NCI-H774 (cell line): Measurements from ENCODE around the gene MRM1.

ENCODE experiments used
- DNase-seq: peaks from one replicate; lab custom pipeline; 2025; lab: John Stamatoyannopoulos, UW

MRM1 gene

DNA sequence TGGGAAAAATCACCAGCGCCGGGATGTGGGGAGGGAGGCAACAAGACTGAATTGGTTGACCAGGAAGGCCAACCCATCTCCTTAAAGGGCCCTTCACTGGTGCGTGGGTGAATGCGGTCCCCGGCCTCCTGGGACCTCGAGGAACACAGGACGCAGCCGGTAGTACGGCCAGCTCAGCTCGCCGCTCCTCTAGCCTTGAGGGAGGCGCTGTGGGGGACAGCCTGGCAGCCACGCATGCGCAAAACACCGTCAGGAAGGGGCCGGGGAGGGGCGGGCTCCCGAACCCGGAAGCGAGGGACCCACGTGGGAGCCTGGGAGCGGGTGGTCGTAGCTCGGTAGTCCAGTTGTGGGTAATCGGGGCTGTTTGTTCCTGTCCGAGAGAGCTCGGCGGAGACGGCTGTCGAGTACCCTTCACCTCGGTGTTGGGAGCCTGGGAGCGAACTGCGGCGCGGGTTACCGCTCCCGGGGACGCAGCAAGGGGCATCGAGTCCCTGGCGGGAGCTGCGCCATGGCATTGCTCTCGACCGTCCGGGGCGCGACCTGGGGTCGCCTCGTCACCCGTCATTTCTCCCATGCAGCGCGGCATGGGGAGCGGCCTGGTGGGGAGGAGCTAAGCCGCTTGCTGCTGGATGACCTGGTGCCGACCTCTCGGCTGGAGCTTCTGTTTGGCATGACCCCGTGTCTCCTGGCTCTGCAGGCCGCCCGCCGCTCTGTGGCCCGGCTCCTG is at the start of gene MRM1:
MRM1 (plus strand) TSS at position 281 of the 727 bp plus-strand sequence; CDS start at position 509, 228 bp downstream.
- DNase-seq, result peak; percentile 96

- no peak for DNase-seq
Observed at GRCh38 chr17:36553459-36553858, 47.9 kb upstream of the MRM1 start.

DNA sequence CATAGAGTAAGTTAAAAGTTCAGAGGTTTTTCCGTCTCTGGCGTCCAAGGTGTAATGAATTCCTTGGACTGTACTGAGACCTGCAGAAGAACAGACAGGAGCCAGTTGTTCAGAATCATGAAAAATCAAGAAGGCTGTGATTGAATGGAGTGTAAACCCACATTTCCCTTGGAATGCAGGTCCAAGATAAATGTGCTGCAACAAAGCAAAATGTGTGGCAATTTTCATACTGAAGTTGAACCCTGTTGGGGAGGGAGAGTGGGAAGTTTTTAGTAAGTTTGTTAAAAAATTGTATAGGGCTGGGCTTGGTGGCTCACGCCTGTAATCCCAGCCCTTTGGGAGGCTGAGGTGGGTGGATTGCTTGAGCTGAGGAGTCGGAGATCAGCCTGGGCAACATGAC is 35.3 kb upstream of the MRM1 start:
- no peak for DNase-seq

DNA sequence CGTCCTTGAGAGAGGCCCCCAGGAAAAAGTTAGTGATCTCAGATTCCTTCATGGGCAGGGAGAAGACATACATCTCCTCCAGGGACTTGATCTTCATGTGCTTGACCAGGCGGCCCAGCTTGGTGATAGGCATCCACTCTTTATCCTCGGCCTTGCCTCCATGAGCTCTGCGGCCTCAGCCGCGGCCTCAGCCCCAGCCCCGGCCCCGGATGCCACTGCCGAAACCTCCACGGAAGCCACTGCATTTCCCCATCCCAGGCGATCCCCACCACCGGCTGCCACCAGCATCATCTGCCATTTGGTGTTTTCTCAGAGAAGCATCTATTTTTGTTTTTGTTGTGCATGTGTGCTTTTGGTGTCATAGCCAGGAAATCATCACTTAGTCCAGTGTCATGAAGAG is 26.4 kb upstream of the MRM1 start:
- DNase-seq, result no peak

DNA sequence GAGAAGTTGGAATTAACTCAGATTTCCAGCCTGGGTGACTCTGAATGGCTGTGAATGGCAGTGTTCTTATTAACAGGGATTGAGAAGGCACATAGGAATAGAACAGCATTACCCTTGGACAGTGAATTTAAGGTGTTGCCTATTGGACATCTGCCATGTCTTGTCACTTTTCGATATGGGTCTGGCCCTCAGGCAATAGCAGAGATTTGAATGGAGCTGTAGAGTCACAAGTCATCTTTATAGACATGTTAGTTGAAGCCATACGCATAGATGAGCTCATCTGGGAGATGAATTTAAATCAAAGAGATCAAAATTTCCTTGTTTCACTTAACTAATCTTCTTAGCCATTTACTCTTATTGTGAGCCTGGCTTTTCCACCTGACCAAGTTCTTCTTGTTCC is 24.6 kb upstream of the MRM1 start:
- DNase-seq, result no peak

DNA sequence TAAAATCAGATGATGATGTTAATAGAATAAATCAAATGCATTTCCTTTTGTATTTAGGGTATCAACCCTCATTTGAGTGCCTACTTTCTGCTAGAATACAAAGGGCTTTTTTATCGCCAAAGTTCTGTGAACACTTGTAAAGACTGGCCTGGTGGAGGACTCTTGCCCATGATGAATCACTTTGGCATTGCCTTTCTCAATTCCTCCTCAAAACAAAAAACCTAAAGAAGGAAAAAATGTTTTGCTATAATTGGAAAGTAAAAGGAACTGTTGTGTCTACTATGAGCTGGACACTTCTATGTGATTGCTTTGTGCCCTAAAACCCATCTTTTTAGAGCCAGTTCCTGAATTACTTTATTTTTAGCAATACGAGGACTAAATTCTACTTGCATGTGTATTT is 22.7 kb upstream of the MRM1 start:
- no peak for DNase-seq

GRCh38 chr17:36583787-36584186 is 17.6 kb upstream of the MRM1 start:
- DNase-seq, result no peak

DNA sequence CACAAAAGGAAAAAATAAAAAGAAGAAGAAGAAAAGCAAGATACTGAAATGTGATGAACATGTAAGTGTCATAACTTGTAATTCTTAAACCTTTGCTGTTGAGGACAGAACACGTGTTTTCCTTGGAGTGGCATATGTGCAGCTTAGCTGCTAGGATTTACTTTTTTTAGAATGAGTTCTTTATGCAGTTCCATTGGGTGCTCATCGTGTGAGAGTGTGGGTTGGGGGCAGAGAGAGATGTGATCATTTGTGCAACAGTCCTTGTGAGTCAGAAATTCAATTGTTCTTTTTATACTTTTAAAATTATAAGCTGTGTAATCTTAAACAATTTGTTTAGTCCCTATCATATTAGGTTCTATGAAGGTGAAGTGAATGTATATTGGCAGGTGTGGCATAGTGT is 15.2 kb upstream of the MRM1 start:
- no peak for DNase-seq

- DNase-seq, result no peak
Observed at GRCh38 chr17:36590082-36590481, 11.3 kb upstream of the MRM1 start.

GRCh38 chr17:36591434-36592315 is 9.7 kb upstream of the MRM1 start, which contains the start of gene DHRS11:
TSS of gene DHRS11 (plus strand) at chr17:36591879. CDS start at chr17:36592010, 131 bp downstream.
- DNase-seq, result peak; percentile 85

DNA sequence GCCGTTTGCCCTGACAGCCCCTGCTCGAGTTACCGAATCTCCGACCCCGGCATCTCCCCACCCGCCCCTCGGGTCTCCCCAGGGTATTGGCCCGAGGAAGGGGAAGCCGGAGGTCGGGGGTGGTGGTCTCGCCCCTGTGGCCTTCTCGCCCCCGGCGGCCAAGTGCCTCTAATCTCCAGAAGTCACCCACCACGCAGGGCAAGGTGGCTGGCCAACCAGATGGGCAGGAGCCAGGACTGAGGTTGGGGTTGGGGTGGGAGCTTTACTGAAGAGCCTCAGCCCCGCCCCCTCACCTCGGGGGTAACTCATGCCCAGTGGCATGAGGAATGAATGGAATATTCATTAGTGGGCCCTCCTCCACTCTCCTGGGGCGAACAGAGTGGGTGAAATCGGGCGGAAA is 9.1 kb upstream of the MRM1 start:
- DNase-seq, result no peak

DNA sequence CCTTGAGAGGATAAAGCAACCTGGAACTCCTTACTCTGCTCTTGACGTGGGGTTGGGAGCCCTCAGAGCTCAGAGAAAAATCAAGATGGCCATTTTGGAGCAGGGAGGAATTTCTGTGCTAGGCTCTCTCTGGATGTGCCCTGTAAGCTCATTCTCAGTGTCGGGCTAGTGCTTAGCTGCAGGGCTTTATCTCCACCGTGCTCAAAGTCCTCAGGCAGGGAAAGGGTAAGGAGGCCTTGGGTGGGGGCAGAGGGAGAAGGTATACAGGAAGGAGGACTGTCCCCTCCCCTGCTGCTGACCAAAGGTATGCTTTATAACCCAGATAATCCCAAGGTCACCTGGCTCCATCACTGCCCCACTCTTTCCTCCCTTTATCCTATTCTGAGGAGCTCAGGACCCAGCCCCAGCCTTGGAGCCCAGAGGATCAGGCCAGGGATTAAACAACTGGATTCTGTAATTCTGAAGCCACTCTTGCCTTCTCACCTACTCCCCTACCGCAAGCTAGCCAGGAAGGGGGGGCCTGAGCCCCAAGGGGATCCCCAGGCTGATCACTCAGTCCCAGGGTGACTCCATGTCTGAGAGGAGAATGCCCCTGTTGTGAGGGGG is 8.6 kb upstream of the MRM1 start:
- no peak for DNase-seq

DNA sequence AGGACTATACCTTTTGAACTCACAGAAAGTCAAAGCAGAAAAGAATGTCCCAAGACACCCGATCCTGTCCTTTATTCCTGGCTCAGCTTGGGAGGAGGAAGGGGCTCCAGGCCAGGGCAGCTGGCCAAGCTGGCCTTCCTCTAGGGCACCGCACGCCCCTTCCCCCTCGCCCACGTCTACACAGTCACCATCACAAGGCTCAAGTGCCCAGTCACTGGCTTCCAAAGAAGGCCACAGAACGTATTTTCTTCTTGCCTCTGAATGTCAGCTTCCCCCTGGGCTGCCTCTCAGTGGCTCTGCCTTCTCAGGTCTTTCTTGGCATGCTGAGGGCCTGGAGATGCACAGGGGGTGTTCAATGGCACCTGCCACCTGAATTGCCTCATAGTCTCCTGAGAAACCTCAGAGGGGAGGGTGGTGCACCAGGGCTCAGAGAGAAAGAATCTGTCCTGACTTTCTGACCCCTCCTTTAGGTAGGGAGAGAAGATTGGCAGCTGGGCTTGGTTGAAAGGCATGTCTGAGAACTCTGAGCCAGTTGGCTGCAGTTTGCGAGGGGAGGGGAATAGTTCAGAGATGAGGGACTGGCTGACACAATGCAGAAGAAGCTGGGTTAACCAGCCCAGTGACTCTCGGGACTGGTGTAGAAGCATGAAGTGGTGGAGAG is 7.6 kb upstream of the MRM1 start:
- no peak for DNase-seq

DNA sequence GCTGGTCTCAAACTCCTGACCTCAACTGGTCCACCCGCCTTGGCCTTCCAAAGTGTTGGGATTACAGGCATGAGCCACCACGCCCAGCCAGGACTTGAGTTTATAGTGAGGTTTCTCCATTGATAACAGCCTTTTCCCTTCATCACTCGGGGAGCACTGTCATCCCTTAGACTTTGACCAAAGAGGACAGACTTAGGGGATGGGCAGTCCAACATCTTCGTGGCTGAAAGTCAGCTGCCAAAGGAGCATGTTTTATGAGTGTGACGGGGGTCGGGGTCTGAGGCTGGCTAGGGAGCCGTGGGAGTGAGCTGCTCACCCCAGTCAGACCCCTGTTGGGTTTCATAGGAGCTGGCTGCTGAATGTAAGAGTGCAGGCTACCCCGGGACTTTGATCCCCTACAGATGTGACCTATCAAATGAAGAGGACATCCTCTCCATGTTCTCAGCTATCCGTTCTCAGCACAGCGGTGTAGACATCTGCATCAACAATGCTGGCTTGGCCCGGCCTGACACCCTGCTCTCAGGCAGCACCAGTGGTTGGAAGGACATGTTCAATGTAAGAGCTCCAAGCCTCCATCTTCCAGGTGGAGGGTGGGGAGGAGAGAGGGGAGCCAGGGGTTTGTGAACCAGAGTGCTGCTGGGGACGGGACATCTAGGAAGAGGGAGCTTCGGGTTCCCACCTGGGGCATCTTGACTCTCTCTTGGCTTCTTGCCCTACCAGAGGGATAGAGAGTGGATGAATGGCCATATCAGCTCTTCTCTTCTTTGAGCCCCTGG is 6.6 kb upstream of the MRM1 start:
- no peak for DNase-seq

GRCh38 chr17:36597226-36597625 is 4.2 kb upstream of the MRM1 start:
- DNase-seq, result no peak

GRCh38 chr17:36597866-36598777 is 3.3 kb upstream of the MRM1 start:
- no peak for DNase-seq

DNA sequence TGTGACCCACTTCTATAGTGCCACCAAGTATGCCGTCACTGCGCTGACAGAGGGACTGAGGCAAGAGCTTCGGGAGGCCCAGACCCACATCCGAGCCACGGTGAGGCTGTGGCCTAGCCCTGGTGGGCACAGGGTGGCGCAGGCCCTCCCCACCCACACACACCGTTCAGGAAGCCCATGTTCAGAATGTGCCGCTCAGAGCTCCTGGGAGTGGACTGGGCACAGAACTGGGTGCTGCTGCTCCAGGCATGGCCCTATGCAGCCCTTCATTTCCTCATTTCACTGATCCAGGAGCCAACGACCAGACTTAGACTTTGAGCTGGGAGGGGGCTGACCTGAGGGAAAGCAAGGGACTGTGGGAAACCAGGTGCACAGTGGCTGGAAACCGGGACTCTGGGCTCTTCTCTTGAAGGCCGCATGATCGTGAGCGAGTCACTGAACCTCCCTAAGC is 2.4 kb upstream of the MRM1 start:
- DNase-seq, result no peak

- DNase-seq, result no peak
Observed at GRCh38 chr17:36599546-36600250, 1.7 kb upstream of the MRM1 start.

DNA sequence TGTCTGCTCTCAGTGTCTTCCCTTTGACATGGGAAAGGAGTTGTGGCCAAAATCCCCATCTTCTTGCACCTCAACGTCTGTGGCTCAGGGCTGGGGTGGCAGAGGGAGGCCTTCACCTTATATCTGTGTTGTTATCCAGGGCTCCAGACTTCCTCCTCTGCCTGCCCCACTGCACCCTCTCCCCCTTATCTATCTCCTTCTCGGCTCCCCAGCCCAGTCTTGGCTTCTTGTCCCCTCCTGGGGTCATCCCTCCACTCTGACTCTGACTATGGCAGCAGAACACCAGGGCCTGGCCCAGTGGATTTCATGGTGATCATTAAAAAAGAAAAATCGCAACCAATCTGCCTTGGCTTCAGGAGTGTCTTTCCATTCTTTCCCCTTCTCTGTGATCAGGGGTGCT is 918 bp upstream of the MRM1 start:
- DNase-seq, result no peak

GRCh38 chr17:36600936-36601302 is 464 bp upstream of the MRM1 start:
- no peak for DNase-seq
